Activated T-cell treated with anti-CD3 and anti-CD28 coated beads for 24 hours (primary cell): ENCODE measurements around the gene REV1.
A peak's percentile ranks its signal among the peaks of the same experiment; 100 is the strongest.
"Not testable (repeated sequence)": the region's sequence is repeated elsewhere in the genome, so short reads cannot be mapped to it uniquely, and the experiment has no call there.

Experiments
- DNase-seq: peaks from one replicate; pipeline ENCODE4 v3.0.0-alpha.2; 2020; ENCODE audit warnings: low read depth

The REV1 gene

DNA sequence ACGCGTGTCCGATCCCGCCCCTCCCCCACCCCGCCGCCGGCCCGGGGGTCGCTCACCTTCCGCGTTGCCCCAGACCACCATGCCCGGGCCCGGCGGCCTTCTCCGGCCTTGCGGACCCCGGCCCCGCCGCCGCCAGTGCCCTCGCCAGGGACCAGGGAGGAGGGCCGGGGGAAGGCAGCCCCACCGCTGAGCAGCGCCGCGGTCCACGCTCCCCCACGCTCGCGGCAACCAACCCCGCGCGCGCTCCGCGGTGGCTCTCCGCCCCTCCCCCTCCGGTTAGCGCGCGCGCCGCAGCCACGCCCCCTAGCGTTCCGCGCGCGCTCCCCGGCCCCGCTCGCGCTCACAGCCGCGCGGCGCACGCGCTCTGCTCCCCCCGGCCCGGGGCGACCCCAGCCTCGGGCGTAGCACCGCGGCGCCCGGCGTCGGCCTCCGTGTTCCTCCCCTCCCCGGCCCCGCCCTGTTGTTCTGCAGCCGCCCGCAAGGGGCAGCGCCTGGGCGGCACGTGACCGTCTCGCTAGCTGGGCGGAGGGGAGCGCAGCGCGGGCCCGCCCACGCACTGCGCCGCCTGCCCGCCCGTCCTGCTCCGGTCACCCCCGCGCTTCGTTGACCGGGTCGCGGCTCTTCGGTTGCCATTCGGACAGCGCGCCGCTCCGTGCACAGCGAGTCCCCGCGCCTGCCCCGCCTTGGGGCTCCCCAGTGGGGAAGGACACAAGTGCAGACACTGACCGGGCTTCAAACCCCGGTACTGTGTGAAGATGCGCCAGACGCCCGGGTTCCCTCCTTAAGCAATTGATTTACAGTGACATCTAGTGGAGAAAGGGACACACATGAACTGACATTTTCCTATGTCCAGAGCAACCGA is at the start of gene REV1:
Gene REV1, minus strand, starts transcription at position 257 of the 862 bp plus-strand sequence. CDS start 25,042 bp downstream, outside the sequence.
- peak; percentile 92 for DNase-seq

DNA sequence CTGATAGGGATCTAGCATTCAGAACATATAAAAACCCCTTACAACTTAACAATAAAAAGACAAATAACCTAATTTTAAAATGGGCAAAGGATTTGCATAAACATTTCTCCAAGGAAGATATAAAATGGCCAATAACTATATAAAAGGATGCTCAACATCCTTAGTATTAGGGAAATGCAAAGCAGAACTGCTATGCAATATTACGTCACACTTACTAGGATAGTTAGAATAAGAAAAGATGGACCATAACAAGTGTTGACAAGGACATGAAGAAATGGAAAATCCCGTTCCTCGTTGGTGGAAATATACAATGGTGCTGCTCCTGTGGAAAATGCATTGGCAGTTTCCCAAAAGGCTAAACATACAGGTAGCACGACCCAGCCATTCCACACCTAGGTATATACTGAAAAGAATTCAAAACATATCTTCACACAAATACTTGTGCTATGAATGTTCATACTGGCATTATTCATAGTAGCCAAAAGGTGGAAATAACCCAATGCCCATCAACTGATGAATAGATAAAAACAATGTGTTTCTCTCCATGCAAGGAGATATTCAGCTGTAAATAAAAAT is 48.2 kb upstream of the REV1 start:
- DNase-seq: no peak

DNA sequence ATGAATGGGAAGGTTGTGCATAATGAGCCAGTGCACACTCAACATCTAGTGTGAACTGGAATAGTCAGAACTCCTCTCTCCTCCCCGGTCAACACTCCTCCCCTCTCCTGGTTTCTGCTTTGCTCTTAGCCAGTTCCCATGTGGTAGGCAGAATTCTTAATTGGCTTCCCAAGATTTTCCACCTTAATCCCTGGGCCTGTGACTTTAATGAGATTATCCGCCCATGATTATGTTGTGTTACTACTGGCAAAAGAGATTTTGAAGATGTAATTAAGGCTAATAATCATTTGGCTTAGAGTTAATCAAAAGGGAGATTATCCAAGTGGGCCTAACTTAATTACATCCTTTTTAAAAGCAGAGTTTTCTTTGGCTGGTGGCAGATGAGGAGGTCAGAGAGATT is 34.2 kb upstream of the REV1 start:
- DNase-seq: no peak

DNA sequence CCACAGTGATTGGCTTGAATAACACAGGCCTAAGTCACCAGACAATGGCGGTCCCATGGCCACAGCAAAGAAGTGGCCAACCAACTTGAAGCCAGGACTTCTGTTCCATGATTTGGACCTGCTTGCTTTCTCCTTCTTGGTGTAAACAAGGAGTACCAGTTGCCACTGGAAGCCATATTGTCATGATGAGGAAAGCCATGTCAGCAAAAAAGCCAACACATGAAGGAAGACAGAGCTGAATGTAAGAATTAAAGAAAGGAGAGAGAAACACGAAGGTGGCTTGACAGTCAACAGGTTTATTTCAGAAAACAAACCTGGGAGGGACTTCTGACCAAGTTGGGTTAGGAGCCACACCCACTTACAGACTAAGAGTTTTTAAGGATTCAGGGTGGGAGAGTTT is 32.3 kb upstream of the REV1 start:
- DNase-seq: no peak

DNA sequence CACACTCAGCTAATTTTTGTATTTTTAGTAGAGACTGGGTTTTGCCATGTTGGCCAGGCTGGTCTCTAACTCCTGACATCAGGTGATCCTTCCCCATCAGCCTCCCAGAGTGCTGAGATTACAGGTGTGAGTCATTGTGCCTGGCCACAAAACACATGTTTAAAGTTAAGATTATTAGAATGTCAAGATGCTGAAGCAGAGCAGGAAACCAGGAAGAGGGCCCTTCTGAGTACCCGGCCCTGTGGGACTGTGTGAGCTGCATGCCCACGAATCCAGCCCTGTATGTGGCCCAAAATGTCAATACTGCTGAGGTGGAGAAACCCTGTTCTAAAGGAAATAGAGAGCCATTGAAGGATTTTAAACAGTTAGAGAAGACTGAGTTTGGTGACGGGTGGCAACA is 31.0 kb upstream of the REV1 start:
- no peak for DNase-seq

DNA sequence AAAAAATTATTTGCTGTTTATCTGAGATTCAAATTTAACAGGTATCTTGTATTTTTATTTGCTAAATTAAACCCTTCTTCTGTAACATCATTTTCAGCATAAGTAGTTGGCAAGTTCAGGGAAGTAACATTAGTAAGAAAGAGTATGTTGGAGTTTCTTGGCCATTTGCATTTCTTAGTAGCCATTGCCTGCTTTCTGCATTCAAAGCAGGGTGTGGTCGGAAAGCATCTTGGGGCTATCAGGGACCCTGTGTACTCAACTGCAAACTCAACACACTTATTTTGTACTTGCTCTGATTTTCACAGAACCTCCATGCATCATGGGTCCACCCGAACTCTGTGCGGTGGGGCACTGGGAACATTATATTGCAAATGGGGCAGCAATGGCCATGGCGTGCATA is 30.4 kb upstream of the REV1 start:
- DNase-seq: no peak

DNA sequence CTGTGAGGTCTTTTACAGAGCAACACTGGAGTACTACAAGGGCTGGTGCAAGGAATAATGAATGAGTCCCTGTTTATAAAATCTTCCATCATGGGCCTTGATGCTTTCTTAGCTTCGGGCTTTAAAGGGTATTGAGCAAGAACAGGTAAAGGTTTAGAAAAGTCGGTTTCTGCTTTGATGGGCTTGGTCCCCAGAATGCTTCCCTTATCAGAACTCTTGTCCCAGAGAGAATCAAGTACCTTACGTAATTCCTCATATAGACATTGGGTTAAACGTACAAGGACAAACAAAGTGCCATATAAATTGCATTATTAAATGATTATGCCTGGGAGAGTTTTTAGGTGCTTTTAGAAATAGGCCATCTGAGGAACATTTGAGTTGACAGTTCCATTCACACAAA is 24.5 kb upstream of the REV1 start:
- no peak for DNase-seq

DNA sequence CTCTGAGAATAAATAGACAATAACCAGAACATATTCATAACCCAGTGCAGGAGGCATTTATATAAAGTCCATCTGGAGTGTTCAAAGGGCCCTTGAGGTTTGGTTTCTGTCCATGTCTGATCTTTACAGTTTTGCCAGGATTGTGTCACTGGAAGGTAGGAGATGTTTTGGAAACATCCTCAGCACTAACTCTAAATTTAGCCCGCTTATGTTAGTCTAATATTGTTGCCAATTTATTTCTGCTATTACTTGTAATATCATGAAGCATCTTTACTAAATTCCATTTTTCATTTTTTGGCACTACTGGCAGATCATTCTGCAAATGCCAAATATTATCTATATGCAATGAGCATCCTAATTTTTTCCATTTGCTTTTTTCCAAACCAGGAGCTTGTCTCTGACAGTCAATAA is 22.4 kb upstream of the REV1 start:
- no peak for DNase-seq

DNA sequence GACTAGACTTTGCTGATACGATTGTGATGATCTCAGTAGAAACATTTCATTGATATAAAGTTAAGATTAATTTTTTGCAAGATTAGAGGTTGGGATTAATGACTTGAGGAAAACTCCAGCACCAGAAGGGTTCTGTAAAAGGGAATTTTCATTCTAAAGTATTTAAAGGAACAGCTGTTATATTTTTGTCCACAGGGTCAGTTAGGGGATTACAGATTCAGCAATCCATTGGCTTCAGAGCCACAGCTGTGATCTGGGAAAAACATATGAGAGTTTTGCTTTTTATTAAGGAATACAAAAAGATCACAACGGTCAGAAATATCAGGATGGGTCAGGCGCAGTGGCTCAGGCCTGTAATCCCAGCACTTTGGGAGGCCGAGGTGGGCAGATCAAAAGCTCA is 19.6 kb upstream of the REV1 start:
- no peak for DNase-seq

DNA sequence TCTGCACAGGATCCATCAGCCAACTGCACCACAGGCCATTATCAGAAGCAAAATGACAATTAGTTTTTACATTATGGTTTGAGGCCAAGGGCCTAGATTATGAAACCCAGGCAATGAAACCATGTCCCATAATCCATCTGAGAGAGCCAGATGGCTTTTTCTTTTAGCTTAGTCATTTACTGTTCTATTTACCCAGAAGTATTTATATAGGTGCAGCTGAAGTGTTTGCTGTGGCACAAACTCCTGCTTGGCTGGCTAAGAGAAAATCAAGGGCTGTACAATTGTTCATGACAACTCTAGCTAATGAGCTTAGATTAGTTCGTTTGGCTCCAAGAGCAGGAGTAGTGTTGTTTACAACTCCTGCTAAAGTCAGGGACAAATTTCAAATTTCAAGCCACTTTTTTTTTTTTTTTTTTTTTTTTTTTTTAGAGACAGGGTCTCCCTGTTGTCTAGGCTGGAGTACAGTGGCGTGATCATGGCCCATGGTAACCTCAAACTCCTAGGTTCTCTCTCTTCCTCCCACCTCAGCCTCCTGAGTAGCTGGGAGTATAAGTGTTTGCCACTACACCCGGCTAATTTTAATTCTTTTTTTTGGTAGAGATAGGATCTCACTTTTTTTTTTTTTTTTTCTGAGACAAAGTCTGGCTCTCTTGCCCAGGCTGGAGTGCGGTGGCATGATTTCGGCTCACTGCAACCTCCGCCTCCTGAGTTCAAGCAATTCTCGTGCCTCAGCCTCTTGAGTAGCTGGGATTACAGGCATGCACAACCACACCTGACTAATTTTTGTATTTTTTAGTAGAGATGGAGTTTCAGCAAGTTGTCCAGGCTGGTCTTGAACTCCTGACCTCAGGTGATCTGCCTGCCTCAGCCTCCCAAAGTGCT is 18.4 kb upstream of the REV1 start:
- no peak for DNase-seq

DNA sequence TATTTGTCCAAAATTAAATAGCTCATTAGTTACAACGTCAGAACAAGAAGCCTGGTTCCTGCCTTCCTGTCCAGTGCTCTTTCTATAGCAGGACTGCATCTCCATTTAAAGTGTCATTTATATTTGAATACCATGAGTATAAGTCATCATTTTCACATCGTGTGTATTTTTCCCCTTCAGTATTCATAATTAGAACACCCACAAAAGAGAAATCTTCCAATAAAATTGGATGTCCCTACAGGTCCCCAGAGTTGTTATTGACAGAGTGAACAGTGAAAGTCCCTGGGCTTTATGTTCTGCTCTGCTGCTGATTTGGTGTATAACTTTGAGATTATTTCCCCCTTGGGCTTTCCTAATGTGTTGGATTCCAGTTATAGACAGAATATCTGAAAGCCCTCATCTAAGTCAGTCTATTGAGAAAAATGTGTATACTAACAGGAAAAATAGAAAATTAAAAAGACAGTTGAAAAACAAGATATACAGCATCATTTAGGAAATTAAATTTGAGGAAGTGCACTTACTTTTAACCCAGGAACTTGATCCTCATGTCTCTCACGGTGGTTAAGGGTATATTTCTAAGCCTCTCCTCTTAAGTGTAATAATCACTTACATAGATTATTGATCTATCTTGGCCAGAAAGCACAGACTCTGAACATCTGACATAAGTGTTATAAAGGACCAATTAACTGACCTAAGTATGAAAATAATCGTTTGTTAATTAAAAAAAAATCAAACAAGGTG is 15.2 kb upstream of the REV1 start:
- DNase-seq: no peak

DNA sequence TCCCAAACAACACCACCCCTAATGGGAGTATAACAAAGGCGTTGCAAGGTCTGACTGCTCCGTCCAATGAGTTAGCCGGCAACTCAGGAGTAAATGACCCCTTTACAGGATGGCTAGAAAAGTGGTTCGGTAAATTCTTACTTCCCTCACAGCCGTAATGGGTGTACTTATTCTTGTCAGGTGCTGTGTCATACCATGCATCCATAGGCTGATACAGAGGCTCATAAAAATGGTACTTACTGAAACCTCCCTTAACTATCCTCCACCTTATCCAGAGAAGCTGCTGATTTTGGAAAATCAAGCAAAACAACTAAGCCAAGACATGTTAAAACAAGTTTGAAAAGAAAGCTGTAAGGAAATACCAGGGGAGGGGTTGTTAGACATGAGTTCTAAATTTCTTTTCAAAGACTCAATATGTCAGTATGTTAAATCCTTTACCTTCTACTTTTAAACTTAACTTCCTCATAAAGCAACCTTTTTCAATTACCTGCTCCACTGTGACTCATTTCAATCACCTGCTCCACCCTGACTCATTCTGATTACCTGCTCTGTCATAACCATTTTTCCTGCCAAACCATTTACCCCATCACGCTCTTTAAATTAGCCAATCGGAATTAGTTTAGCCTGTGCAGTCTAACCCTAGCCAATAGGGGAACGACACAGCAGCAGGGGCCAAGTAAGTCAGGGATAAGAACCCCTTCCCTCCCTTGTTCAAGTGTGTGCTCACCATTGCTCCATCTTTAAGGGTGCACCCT is 14.0 kb upstream of the REV1 start:
- not testable (repeated sequence) for DNase-seq

DNA sequence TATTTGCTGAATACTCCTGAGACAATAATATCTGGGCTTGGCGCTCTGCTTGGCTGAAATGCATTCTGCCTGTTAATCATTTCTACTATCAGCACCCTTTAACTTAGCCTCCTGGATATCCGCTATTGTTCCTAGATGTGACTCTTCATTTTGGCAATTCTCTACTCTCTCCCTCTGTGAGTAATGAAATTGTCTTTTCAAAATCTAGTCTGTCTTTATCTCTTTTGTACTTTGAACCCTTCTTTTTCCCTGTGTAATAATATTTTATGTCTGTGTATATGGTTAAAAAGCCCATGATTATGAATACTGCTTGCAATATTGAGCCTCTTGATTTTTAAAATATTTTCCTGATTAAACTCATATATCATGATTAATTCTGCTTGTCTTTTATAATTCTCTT is 6.2 kb upstream of the REV1 start:
- DNase-seq: no peak

DNA sequence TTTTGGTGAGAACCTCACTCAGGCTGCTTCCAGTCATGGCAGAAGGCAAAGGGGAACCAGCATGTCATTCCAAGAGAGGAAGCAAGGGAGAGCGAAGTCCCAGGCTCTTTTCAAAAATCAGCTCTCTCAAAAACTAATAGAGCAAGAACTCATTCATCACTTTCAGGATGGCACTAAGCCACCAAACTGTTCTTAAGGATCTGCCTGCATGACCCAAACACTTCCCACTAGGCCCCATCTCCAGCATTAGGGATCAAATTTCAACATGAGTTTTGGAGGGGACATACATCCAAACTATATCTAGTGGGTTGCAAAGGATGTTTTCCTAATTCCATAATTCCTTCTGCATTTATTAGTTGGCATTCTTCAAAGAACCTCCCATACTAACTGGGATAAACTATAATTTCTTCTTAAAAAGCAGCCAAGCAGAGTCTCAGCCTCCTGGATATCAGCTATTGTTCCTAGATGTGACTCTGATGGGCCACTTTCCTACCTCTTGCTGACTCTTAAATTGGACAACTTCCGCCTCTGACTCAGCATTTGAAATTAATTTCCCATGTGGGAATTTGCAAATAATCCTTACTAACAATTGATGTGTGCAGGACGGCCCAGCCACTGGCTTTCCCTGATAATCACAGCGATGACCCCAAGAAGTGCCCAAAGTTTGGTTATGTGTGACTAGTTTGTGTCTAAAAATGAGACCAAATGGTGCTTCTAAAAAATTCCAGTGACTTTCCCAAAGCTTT is 5.5 kb upstream of the REV1 start:
- no peak for DNase-seq

DNA sequence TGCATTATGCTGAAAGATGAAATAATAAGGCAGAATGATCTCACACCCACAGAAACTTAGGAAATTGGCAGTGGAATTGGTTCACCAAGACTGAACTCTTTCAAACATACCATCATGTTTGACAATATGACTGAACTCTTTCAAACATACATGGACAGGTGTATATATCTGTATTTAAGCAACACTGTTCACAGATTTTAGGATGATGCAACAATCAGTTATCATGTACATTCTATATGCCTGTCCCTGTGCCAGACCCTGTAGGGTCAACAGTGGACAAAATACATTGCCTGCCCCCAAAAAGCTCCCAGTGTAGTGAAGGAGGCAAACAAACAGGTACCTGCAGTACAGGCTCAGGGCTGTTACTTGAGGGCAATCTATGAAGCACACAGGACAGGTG is 2.9 kb upstream of the REV1 start:
- DNase-seq: no peak

DNA sequence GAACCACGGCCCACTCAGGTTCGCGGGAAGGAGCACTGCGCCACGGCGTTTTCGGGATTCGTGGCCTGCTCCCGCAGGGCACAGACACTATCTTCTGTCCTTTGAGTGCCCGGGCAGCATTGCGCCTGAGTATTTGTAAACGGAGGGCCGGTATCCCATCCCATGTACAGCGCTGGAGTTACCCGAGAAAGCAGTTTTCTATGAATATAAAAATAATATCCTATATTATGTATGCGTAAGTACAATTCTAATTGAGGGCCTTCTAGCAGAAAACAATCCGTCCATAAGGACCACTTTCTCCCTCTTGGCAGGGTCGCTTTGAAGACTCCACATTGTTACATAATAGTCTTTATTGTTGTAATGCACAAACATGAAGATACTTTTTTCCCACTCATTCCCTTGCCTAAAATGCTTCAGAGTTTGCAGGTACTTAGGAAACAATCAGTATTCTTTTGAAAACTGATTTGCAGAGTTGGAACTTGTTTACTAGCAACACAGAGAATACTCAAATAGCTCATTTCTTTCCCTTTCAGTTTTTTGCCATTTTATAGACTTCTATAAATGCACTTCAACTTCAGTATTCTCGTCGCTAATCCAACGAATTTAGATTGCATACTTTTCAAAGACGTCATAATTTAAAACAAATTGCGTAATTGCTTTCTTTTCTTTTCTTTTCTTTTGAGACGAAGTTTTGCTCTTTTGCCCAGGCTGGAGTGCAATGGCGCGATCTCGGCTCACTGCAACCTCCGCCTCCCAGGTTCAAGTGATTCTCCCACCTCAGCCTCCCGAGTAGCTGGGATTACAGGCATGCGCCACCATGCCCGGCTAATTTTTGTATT is 1.0 kb upstream of the REV1 start:
- DNase-seq: no peak

DNA sequence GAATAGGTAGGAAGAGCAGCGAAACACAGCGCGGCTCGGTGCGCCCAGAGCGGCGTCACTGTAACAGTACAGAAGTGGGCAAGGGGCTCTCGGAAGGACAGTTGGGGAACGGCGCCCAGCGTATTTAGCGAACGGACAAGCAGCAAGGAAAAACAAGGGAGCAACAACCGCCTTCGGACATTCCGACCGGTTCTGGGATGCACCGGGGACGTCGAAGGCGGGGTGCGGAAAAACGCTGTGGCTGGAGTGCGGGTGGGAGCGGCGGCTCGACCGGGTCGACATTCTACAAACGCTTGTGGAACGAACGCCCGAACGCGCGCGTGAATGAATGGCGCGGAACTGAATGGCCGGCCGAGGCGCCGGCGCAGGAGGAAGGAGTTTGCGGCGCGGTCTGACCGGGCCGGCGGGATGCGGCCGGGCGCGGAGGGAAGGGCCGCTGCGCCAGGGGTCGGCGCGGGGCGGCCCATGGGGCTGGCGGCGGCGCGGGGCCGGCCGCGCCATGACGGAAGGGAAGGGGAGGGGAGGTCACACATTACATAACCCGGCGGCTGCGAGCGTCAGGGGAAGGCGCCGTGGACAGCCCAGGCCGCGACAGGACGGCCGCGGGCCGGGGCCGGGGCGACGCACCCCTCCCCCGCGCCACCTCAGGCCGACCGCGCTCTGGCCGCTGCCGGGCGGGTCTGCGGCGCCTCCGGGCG is 605 bp downstream of the REV1 start:
- no peak for DNase-seq

DNA sequence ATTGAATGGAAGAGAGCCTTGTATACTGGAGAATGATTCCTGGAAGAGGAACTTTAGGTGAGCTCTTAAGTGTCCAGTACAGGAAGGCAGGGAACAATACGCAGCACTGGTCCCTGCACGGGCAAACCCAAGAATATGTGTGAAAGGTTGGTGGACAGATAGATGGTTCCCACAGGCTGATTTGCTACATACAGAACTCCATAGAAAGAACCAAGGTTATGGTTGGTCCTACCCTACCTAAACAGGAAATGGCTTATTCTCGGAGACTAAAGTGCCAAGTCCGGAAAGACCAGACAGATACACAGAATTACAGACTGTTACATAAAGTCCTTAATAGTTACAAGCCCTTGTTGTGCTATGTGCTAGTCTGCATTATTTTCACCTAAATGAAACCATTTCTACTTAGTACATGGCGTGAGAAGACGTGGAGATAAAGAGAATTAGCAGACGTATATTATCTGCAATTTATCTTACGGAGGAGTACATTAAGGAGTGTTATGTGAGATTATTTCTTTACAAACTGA is 1.2 kb downstream of the REV1 start:
- DNase-seq: no peak

DNA sequence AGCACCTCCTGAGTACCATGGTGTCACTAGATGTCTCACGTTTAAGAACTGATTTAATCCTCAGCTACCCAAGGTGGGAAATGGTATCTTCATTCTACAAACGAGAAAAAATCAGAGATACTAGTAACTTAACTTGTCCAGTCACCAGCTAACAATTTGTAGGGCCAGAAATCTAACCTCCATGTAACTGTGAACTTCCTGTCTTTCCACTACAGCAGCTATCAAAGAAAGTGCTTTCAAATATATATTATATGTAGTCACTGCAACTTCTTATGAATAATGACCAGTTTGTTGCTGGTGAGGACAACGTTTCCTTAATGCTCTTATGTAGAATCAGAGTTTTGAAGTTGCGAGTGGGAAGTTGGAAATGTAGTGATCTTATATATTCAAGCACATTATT is 1.9 kb downstream of the REV1 start:
- DNase-seq: no peak
